Measurements from ENCODE around the gene ENOX1.

- TF ChIP-seq ZNF76 (tag by site-specific recombination; IDR thresholded peaks at IDR 0.05; ENCODE audit: borderline replicate concordance, low read depth) = no peak
- TF ChIP-seq CTCF (tag by site-specific recombination; IDR thresholded peaks at IDR 0.05) = no peak
- TF ChIP-seq ZBTB10 (tag by site-specific recombination; IDR thresholded peaks at IDR 0.05) = no peak
- no peak for TF ChIP-seq ZNF140 (tag by site-specific recombination; IDR thresholded peaks at IDR 0.05)
- TF ChIP-seq ZNF555 (tag by site-specific recombination; conservative IDR thresholded peaks at IDR 0.05) = no peak
- no peak for TF ChIP-seq ZNF792 (tag by site-specific recombination; IDR thresholded peaks at IDR 0.05)
Observed at GRCh38 chr13:43482641-43483040, 304.1 kb downstream of the ENOX1 start.

Data from HEK293 (cell line).